Endothelial cell of umbilical vein (primary cell): ENCODE measurements around the gene GMPPA. TPM values are rescaled to one million over a fixed set of nuclear protein-coding genes. Genes with fewer than 3 reads are reported as not detected.

ENCODE experiments used
- BruUV-seq: library from RNA; stranded (reverse); fragments of 400-500 nt; replicated peaks from 2 replicates; lab custom pipeline; 2021; lab: Mats Ljungman, UMichigan
- CTCF ChIA-PET: fragments of 300-600, 350-600 bp; sonication (Branson Sonifier 250); formaldehyde crosslinking; loops from one replicate; lab custom pipeline; 2021; ENCODE audit warnings: antibody characterized with exemption, inconsistent platforms; lab: Charles Lee
- POLR2A ChIA-PET: fragments of 300-600, 350-600 bp; sonication (Branson Sonifier 250); formaldehyde crosslinking; loops from one replicate; lab custom pipeline; 2021; ENCODE audit warnings: antibody characterized with exemption, inconsistent platforms; lab: Charles Lee
- DNase-seq: peaks from one replicate; pipeline ENCODE4 v3.0.0-alpha.2; 2011; ENCODE audit warnings: low read depth, low spot score
- FAIRE-seq: peaks from 2 replicates; lab custom pipeline; 2011; peaks lifted over from hg19 to GRCh38; lab: Jason Lieb, UNC
- H2AFZ ChIP-seq: 2 replicates; pipeline ENCODE4 v1.6.0; 2012; ENCODE audit warnings: low read depth, low read length, control low read depth, inconsistent platforms
- H3K27ac ChIP-seq: 2 replicates; pipeline ENCODE4 v1.5.1; 2011; ENCODE audit warnings: low read depth, mild to moderate bottlenecking, control low read depth, low read length, moderate library complexity; ENCODE audit not compliant: insufficient read depth
- H3K27me3 ChIP-seq, 2 experiments: 2 replicates each; pipeline versions ENCODE4 v1.6.0 to v1.6.1; 2011; ENCODE audit warnings: low read length in 2 of 2, mixed read lengths in 1 of 2; ENCODE audit not compliant: control insufficient read depth in 2 of 2, insufficient read depth in 2 of 2
- H3K36me3 ChIP-seq, 2 experiments: 2 replicates in 1 of 2; 3 replicates in 1 of 2; pipeline ENCODE4 v1.5.1; 2011; ENCODE audit warnings: low read length in 2 of 2, mild to moderate bottlenecking in 1 of 2, moderate library complexity in 1 of 2; ENCODE audit not compliant: control insufficient read depth in 2 of 2, insufficient read depth in 2 of 2; ENCODE audit errors: extremely low read depth in 1 of 2
- H3K4me1 ChIP-seq: 3 replicates; pipeline ENCODE4 v1.5.1; 2011; ENCODE audit warnings: mild to moderate bottlenecking, low read length; ENCODE audit not compliant: control insufficient read depth, insufficient read depth; ENCODE audit errors: extremely low read depth
- H3K4me2 ChIP-seq: 2 replicates; pipeline ENCODE4 v1.6.1; 2011; ENCODE audit warnings: low read length, control low read depth, mixed read lengths; ENCODE audit not compliant: insufficient read depth
- H3K4me3 ChIP-seq, 3 experiments: fragments of 200-600 bp in 1 of 3; sonication (generic), shearing (Covaris generic) in 1 of 3; replicated peaks in 1 of 3; 2 replicates each; pipeline ENCODE4 v1.5.1; 2011 to 2016; ENCODE audit warnings: control low read depth in 3 of 3, low read length in 3 of 3, mild to moderate bottlenecking in 2 of 3, inconsistent platforms in 1 of 3, low read depth in 1 of 3, moderate library complexity in 1 of 3; ENCODE audit not compliant: insufficient read depth in 1 of 3
- H3K79me2 ChIP-seq: 2 replicates; pipeline ENCODE4 v1.6.0; 2012; ENCODE audit warnings: low read length, inconsistent platforms; ENCODE audit not compliant: control insufficient read depth, insufficient read depth
- H3K9ac ChIP-seq: replicated peaks from 2 replicates; pipeline ENCODE3; 2011; ENCODE audit warnings: low read length, control low read depth; ENCODE audit not compliant: insufficient read depth; ENCODE audit errors: extremely low read depth
- H3K9me1 ChIP-seq: replicated peaks from 3 replicates; pipeline ENCODE4 v1.6.0; 2011; ENCODE audit warnings: mild to moderate bottlenecking, low read length; ENCODE audit not compliant: control insufficient read depth, insufficient read depth; ENCODE audit errors: extremely low read depth
- H3K9me3 ChIP-seq: replicated peaks from 2 replicates; pipeline ENCODE4 v1.5.1; 2012; ENCODE audit warnings: low read length, inconsistent platforms; ENCODE audit not compliant: control insufficient read depth, insufficient read depth
- H4K20me1 ChIP-seq: replicated peaks from 2 replicates; pipeline ENCODE3; 2011; ENCODE audit warnings: mild to moderate bottlenecking, low read length; ENCODE audit not compliant: control insufficient read depth, insufficient read depth; ENCODE audit errors: extremely low read depth
- EZH2 ChIP-seq: IDR thresholded peaks from 2 replicates; pipeline ENCODE4 v1.6.1; 2012; ENCODE audit warnings: borderline replicate concordance, low read depth, mild to moderate bottlenecking, moderate library complexity, low read length, inconsistent platforms; ENCODE audit not compliant: severe bottlenecking
- FOS ChIP-seq: IDR thresholded peaks from 2 replicates; pipeline ENCODE4 v1.6.1; 2011; ENCODE audit warnings: mild to moderate bottlenecking, low read length, moderate library complexity, borderline replicate concordance; ENCODE audit not compliant: insufficient read depth
- GATA2 ChIP-seq: IDR thresholded peaks from 2 replicates; pipeline ENCODE4 v1.7.0; 2011; ENCODE audit warnings: low read depth, mild to moderate bottlenecking, moderate library complexity, mixed read lengths, low read length; ENCODE audit not compliant: insufficient read length, insufficient read depth
- JUN ChIP-seq: IDR thresholded peaks from 2 replicates; pipeline ENCODE4 v1.6.1; 2011; ENCODE audit warnings: borderline replicate concordance, low read depth; ENCODE audit not compliant: insufficient read length, insufficient read depth
- MYC ChIP-seq: IDR thresholded peaks from one replicate; pipeline ENCODE4 v1.6.1; 2011; ENCODE audit warnings: mild to moderate bottlenecking, low read depth, low read length
- POLR2A ChIP-seq: IDR thresholded peaks from 2 replicates; pipeline ENCODE4 v1.6.1; 2012; ENCODE audit warnings: low read depth, mild to moderate bottlenecking, control low read depth, low read length
- POLR2AphosphoS5 ChIP-seq: IDR thresholded peaks from 2 replicates; pipeline ENCODE4 v1.6.1; 2012; ENCODE audit warnings: low read depth, mild to moderate bottlenecking, control low read depth, low read length, moderate library complexity; ENCODE audit not compliant: insufficient read depth
- dilution Hi-C: fragments of 300-500 bp; cut with MboI; formaldehyde crosslinking; loops from one replicate; pipeline ENCODE4 v1.15.0; 2019; ENCODE audit warnings: low sequenced_read_pairs; ENCODE audit not compliant: extremely low pct_ligation_motif_present
- intact Hi-C: fragments of 100-400 bp; cut with micrococcal nuclease; formaldehyde crosslinking; loops from one replicate; pipeline ENCODE4 v1.10.0; 2022
- polyA plus RNA-seq, 4 experiments: library from polyadenylated mRNA; depleted of rRNA in 3 of 4; stranded (reverse) in 3 of 4; unstranded in 1 of 4; fragments of >200 nt; gene quantifications; 2 replicates each; pipeline versions ENCODE4 v1.2.1 to v1.2.3, GENCODE V29; 2011 to 2012; ENCODE audit warnings: missing spikeins in 1 of 4
- total RNA-seq: library from RNA; stranded (reverse); gene quantifications from 2 replicates; pipeline ENCODE4 v1.2.3, GENCODE V29; 2021
- TF ChIP-seq, protein P1 (sequence below): IDR thresholded peaks from 2 replicates; pipeline ENCODE4 v1.6.1; 2011; ENCODE audit not compliant: insufficient read depth, insufficient read length
- TF ChIP-seq, protein P2 (sequence below), 2 donors: IDR thresholded peaks; 1 replicate in 1 of 2; 2 replicates in 1 of 2; pipeline ENCODE4 v1.5.1; 2011; ENCODE audit warnings: low read length in 2 of 2, mild to moderate bottlenecking in 2 of 2, moderate library complexity in 2 of 2, control low read depth in 1 of 2, inconsistent platforms in 1 of 2, low read depth in 1 of 2; ENCODE audit not compliant: insufficient read depth in 1 of 2; ENCODE audit errors: extremely low read depth in 1 of 2

Gene GMPPA
- total and polyA plus RNA-seq, 2 donors (not counting 3 experiments of a cell fraction or from before 2014, with no cell fraction given): 39.1 to 104 TPM

DNA sequence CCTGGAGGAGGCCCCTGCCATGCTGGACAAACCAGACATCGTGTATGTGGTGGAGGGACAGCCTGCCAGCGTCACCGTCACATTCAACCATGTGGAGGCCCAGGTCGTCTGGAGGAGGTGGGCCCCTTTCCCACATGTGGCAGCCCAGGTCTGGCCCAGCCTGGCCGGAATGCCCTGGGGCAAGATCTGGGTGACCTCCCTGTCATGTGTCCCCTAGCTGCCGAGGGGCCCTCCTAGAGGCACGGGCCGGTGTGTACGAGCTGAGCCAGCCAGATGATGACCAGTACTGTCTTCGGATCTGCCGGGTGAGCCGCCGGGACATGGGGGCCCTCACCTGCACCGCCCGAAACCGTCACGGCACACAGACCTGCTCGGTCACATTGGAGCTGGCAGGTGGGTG is 25.2 kb upstream of the GMPPA start:
- Histone ChIP-seq H3K9me3 (no peaks in the 10 kb centered on the region), H3K79me2 (no peaks in the 10 kb centered on the region), H2AFZ (no peak overlapping the region), H3K27me3 (no peaks in the 10 kb centered on the region), H4K20me1 (no peaks in the 10 kb centered on the region), H3K27ac (no peak overlapping the region), H3K9ac (no peak overlapping the region), H3K9me1 (no peaks in the 10 kb centered on the region), H3K4me1 (no peaks in the 10 kb centered on the region), H3K36me3 (no peaks in the 10 kb centered on the region), H3K4me2 (no peak overlapping the region), H3K4me3 (no peak overlapping the region)
- intact Hi-C loops (no loop called here), dilution Hi-C loops (no loop called here)
- DNase-seq (no peak), FAIRE-seq (no peak)
- BruUV-seq: no TSS peak
- CTCF ChIA-PET: interaction anchor here (0.8 to 7.0 kb wide), 6 partner anchors 9 to 56 kb away, joined by 3 to 115 read pairs (median 4); a partner anchor contains a TSS
- POLR2A ChIA-PET: no interaction called here
- TF ChIP-seq POLR2AphosphoS5: no peak
- no peak for TF ChIP-seq FOS
- TF ChIP-seq, protein P1, sequence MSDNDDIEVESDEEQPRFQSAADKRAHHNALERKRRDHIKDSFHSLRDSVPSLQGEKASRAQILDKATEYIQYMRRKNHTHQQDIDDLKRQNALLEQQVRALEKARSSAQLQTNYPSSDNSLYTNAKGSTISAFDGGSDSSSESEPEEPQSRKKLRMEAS: no peak
- no peak for TF ChIP-seq EZH2
- TF ChIP-seq, protein P2, sequence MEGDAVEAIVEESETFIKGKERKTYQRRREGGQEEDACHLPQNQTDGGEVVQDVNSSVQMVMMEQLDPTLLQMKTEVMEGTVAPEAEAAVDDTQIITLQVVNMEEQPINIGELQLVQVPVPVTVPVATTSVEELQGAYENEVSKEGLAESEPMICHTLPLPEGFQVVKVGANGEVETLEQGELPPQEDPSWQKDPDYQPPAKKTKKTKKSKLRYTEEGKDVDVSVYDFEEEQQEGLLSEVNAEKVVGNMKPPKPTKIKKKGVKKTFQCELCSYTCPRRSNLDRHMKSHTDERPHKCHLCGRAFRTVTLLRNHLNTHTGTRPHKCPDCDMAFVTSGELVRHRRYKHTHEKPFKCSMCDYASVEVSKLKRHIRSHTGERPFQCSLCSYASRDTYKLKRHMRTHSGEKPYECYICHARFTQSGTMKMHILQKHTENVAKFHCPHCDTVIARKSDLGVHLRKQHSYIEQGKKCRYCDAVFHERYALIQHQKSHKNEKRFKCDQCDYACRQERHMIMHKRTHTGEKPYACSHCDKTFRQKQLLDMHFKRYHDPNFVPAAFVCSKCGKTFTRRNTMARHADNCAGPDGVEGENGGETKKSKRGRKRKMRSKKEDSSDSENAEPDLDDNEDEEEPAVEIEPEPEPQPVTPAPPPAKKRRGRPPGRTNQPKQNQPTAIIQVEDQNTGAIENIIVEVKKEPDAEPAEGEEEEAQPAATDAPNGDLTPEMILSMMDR (IDR thresholded peaks at IDR 0.05; ENCODE audit: extremely low read depth in 1 of 2, insufficient read depth in 1 of 2, low read depth in 1 of 2, low read length in 2 of 2): no peak
- TF ChIP-seq POLR2A: no peak
- no peak for TF ChIP-seq JUN
- TF ChIP-seq MYC: no peak
- no peak for TF ChIP-seq GATA2
